PFSK-1 (cell line): ENCODE measurements around the gene XDH.

Experiments used
- TAF1 ChIP-seq: IDR thresholded peaks from 2 replicates; pipeline ENCODE4 v1.6.1; 2012; ENCODE audit warnings: low read length, control low read depth, borderline replicate concordance; ENCODE audit not compliant: insufficient read depth
- TF ChIP-seq, protein P1 (sequence below), 2 experiments: IDR thresholded peaks; 2 replicates each; pipeline versions ENCODE4 v1.6.1 to v1.8.0; 2011 to 2012; ENCODE audit warnings: low read depth in 2 of 2, low read length in 2 of 2, control low read depth in 1 of 2, inconsistent platforms in 1 of 2, mild to moderate bottlenecking in 1 of 2, moderate library complexity in 1 of 2; ENCODE audit not compliant: insufficient read depth in 1 of 2

GRCh38 chr2:31380243-31380642 is 34.3 kb downstream of the XDH start:
- TF ChIP-seq, protein P1, sequence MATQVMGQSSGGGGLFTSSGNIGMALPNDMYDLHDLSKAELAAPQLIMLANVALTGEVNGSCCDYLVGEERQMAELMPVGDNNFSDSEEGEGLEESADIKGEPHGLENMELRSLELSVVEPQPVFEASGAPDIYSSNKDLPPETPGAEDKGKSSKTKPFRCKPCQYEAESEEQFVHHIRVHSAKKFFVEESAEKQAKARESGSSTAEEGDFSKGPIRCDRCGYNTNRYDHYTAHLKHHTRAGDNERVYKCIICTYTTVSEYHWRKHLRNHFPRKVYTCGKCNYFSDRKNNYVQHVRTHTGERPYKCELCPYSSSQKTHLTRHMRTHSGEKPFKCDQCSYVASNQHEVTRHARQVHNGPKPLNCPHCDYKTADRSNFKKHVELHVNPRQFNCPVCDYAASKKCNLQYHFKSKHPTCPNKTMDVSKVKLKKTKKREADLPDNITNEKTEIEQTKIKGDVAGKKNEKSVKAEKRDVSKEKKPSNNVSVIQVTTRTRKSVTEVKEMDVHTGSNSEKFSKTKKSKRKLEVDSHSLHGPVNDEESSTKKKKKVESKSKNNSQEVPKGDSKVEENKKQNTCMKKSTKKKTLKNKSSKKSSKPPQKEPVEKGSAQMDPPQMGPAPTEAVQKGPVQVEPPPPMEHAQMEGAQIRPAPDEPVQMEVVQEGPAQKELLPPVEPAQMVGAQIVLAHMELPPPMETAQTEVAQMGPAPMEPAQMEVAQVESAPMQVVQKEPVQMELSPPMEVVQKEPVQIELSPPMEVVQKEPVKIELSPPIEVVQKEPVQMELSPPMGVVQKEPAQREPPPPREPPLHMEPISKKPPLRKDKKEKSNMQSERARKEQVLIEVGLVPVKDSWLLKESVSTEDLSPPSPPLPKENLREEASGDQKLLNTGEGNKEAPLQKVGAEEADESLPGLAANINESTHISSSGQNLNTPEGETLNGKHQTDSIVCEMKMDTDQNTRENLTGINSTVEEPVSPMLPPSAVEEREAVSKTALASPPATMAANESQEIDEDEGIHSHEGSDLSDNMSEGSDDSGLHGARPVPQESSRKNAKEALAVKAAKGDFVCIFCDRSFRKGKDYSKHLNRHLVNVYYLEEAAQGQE (IDR thresholded peaks at IDR 0.05; ENCODE audit: insufficient read depth in 1 of 2, low read depth in 2 of 2, low read length in 2 of 2) = no peak
- no peak for TF ChIP-seq TAF1
